GM18951 (cell line): ENCODE data around the gene WNT1.

ENCODE experiments used
- POLR2A ChIP-seq: IDR thresholded peaks from 4 replicates; pipeline ENCODE4 v1.6.1; 2011; ENCODE audit warnings: mild to moderate bottlenecking; ENCODE audit not compliant: insufficient read length, insufficient read depth; ENCODE audit errors: extremely low read depth
- in situ Hi-C: fragments of 300-500 bp; cut with MboI; formaldehyde crosslinking; loops from one replicate; pipeline ENCODE4 v1.12.0; 2022; ENCODE audit warnings: low sequenced_read_pairs, mixed read lengths, inconsistent platforms; ENCODE audit not compliant: unreplicated experiment

Gene WNT1

DNA sequence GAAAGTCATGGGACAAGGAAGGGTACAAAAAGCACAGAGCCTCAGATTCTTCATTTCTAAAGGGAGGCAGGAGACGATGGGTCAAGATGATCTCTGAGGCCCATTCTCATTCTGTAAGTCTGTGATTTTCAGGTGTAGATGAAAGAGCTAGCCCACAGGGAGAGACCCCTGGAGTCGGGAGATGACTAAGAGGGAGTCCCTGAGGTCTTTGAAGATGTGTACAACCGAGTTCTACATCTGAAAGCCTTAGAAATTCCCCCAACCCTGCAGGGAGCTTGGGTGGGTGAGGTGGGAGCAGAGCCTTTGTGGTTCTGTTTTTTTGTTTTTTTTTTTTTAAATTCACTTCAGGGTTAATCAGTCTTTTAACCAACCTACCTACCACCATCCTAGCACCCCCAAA is 9.7 kb upstream of the WNT1 start:
- in situ Hi-C loops = no loop called here
- TF ChIP-seq POLR2A = no peak

- in situ Hi-C loops = no loop called here
Observed at GRCh38 chr12:48969160-48969771, 8.9 kb upstream of the WNT1 start.

DNA sequence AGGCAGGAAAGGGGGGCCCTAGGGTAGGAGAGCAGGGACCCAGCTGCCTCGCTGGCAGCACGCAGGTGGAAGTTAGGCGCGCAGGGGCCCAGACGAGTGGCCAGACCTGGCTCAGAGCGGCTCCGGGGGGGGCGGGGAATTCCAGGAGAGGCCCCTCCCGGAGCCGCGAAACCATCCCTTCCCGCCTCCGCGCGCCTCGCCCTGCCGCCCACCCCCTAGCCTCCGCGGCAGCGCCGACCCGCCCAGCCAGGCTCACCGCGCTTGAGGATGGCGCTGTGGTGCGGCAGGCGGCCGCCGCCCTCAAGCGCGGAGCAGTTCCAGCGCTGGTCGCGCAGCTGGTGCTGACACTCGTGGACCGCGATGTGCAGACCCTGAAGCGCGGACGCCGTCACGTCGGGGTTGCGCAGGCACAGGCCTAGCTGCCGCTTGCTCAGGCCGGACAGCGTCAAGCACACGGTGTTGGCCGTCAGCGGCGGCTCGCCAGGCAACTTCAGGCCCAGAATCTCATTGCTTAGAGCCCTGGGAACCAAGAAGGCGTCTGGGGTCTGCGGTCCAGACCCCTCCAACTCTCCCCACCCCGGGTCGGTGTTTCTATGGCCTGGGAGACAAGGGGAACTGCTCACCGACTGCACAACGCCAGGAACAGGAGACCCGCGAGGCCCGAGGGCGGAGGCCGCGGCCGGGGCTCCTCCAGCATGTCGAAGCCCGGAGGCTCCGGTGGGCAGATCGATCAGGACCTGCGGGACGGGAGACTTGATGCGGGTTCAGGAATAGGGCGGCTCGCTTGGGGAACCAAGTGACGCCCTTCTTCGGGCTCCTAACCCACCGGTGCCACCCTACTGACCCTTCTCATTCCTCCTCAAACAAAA is 8.1 kb upstream of the WNT1 start:
- in situ Hi-C loops = no loop called here
- TF ChIP-seq POLR2A = no peak

More at GRCh38 chr12:48969160-48969771, 8.9 kb upstream of the WNT1 start:
- no peak for TF ChIP-seq POLR2A

GRCh38 chr12:48970702-48971334 is 7.3 kb upstream of the WNT1 start:
- no peak for TF ChIP-seq POLR2A
- in situ Hi-C loops = no loop called here

DNA sequence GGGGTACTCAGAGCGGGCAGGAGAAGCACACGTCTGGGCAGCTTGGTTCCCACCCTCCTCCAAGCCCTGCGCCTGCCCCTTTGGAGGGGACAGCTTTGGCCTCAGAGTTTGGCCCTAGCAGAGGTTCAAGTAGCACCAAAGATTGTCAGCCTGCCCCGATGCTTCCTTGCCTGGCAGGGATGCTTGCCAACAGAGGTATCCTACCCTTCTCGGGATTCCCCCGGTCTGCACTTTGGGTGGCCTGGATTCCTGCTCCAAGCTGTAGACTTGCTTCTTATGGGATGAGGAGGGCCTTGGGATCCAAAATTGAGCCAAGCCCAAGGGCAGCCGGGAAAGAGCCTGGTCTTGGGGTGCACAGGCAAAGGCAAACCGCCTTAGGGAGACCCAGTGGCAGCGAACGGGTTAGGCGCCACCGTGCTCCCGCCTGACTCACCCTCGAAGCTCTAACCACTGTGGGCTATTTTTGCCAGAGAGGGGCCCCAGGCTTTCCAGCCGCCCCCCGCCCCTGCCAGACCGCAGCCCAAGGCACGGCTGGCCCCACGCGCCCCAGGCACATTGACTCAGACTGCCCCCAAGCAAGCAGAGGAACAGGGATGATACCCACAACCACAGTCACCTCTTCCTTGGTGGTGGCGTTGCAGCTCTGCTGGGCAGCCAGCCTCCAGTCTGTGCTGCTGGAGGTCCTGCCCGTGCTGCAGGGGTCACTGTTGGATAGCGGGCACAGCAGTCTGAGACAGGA is 5.7 kb upstream of the WNT1 start:
- TF ChIP-seq POLR2A = no peak
- in situ Hi-C loops = no loop called here

GRCh38 chr12:48972952-48973483 is 5.1 kb upstream of the WNT1 start:
- no peak for TF ChIP-seq POLR2A
- in situ Hi-C loops = no loop called here

GRCh38 chr12:48973531-48973930 is 4.6 kb upstream of the WNT1 start:
- no peak for TF ChIP-seq POLR2A
- in situ Hi-C loops = no loop called here

DNA sequence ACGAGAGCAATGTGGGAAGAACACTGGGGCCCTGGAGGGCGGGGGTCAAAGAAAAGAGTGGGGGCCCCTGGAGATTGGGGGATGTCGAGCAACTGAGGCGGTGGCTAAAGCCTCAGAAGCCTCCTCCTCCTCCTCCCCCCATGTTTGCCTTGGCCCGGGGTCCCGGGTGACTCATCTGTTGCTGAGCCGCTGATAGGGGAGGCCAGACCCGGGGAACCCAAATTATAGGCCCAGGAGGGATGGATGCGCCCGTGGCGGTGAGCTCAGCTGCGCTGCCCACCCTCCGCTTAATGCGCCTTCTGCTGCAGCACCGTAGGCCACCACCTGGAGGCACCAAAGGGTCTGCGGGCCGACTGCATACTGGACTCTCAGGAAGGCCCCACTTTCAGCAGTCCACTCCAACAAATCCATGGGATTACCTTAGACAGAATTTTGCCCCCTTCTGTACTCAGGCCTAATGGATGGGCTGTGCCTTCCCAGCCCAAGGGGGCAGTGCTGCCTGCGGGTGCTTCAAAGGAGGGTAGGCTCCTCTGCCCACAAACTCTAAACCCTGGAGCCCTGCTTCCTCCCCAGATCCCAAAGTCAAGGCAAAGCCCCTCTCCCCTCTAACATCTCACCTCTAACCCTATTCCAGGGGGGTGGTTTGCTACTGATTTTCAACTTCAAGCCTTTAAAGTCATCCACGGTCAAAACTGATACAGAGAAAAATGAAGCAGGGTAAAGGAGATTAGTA is 4.0 kb upstream of the WNT1 start:
- TF ChIP-seq POLR2A = no peak
- in situ Hi-C loops = no loop called here

DNA sequence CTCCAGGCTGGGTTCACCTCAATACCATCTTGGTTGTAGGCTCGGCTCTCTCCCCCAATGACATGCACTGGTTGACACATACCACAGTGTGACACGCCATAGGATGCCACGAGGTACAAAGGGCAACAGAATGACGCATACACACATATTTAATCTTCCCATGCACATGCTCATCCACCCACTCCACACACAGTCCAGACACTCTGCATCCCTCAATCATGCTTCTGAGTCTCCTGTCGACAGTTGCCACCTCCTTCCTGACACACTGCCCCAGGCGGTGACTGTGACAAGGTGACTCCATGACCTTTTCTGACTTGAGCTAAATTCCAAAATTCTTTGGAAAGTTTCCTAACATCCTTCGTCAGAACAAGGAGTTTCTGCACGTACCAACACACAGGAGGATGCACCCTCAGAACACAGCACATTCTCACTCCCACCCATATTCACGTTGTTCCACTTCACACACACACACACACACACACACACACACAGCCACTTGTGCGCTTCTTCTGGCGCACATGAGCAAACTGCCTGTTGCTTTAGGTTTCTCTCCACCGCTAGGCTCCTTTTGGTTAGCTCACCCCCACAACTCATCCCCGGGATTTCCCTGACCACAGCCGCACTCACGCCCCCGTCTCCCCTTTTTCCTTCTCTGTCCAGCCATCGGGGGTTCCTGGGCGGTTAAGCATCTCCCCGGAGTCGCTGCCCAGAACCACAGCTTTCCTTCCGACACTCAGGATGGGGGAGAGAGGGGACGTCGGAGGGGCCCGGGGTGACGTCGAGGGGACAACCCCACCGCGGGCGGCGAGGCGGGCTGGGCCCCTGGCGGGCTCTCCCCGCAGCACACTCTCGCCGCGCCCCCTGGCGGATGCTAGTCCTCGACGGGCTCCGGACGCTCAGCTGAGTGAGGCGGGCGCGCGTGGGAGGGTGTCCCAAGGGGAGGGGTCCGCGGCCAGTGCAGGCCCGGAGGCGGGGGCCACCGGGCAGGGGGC is 536 bp upstream of the WNT1 start:
- no peak for TF ChIP-seq POLR2A
- in situ Hi-C loops = no loop called here

DNA sequence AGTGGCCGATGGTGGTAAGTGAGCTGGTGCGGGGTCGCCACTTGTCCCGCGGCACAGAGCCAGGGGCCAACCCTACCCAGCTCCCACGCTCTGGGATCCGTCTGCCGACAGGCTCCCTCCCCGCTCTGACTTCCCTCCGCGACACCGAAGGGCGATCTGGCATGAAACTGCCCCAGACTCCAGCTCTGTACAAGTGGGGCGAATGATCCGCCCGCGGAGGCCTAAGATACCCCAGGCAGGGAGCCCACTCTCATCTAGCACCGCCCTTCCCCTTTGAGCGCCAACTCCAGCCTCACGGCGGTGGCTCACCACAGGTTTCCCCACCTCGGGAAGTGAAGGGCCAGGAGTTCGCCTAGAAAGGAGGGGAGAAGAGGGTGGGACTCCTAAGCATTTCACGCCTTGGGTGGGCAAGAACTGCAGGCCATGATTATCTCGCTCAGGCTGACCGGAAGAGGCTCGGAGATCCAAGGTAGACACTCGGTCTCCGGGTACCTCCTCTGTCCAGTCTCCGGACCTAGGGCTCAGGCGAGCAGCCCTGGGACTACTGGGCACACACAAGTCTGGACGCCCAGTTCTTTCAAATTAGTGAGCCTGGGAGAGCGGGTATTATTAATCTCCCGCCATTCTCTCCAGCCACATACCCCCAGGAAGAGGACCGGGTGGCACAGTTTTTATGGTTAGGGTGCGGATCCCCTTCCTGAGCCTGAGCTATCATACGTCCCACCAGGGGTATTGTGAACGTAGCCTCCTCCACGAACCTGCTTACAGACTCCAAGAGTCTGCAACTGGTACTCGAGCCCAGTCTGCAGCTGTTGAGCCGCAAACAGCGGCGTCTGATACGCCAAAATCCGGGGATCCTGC is 849 bp downstream of the WNT1 start:
- TF ChIP-seq POLR2A = no peak

More for the DNA sequence above, 849 bp downstream of the WNT1 start:
- in situ Hi-C loops = no loop called here
